ENCODE data around the gene PROSER1.

DNA sequence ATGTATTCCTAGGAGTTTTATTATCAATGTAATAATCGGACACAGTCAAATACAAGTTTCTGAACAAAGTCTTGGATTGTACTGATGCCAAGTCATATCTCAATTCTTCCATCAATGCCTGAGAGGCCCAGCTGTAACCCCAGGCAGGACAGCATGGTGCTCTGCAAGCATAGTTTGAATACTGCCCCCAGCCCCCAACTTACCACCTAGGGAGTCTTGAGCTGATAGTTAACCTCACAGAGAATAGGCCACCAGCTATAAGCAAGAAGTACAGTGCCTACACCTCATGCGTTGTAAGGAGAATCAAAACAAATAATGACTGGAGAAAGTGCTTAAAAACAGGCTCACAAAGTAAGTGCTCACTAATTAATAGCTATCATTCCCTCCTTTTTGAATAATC, 2.7 kb downstream of the PROSER1 start:
- TF ChIP-seq POLR2AphosphoS5 (IDR thresholded peaks at IDR 0.05), result no peak
- TF ChIP-seq CTCF (IDR thresholded peaks at IDR 0.05 in 8 of 11, conservative IDR thresholded peaks at IDR 0.05 in 3 of 11), result no peak
- TF ChIP-seq POLR2A (IDR thresholded peaks at IDR 0.05), result no peak

All from spleen (tissue), 7 donors.